ENCODE results near the gene ISLR2.
A peak's percentile ranks its signal among the peaks of the same experiment; 100 is the strongest.
"Not testable (repeated sequence)": the region's sequence is repeated elsewhere in the genome, so short reads cannot be mapped to it uniquely, and the experiment has no call there.

Gene ISLR2, protein sequence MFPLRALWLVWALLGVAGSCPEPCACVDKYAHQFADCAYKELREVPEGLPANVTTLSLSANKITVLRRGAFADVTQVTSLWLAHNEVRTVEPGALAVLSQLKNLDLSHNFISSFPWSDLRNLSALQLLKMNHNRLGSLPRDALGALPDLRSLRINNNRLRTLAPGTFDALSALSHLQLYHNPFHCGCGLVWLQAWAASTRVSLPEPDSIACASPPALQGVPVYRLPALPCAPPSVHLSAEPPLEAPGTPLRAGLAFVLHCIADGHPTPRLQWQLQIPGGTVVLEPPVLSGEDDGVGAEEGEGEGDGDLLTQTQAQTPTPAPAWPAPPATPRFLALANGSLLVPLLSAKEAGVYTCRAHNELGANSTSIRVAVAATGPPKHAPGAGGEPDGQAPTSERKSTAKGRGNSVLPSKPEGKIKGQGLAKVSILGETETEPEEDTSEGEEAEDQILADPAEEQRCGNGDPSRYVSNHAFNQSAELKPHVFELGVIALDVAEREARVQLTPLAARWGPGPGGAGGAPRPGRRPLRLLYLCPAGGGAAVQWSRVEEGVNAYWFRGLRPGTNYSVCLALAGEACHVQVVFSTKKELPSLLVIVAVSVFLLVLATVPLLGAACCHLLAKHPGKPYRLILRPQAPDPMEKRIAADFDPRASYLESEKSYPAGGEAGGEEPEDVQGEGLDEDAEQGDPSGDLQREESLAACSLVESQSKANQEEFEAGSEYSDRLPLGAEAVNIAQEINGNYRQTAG

DNA sequence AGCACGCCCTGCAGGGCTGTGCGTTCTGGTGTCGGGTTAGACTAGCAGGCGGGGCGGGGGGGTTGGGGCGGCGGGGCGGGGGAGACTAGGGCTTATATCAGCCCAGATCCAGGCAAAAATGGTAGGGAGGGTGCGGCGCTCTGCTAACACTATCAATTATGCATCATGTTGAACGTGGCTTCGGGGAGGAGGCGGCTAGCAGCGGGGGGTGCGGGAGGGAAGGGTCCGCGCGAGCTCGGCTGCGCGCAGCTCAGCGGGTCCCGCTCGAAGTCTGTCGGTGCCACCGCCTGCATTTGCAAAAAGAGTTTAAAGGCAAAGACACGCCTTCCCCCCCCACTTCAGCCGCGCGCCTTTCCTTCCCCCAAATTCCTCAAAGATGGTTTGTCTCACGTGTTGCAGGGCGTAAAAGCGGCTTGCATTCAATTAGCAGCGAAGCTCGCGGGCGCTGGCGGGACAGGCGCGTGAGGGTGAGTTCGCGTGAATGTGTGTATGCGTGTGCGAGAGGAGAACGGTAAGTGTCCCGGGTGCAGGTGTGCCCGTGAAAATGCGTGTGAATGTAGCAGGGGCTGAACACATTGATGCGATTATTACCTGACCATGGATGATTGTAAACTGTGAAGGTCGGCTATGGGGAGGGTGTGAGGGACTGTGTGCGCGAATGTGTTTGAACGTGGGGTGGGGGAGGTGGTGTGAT, at the start of gene ISLR2:
TSS of gene ISLR2 (plus strand) at position 432 of the 694 bp plus-strand sequence. CDS start 2,169 bp downstream, outside the sequence.
- no peak for DNase-seq (ENCODE audit: low read depth)

DNA sequence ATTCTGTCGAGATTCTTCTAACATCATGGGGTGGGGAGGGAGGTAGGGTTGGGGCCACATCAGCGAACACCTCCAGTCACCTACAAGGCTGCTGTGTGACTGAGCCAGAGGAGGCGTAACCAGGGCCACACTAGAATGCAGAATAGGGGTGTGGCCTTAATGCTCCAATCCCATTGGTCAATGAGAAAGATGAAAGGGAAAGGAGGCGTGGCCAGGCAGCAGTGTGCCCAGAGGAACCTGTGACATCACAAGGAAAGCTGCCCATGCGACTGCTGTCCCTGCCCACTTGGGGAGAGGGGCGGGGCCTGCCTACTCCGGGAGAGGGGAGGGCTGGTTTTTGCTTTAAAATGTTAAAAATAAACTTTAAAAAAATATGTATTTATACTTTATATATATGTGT, 47.9 kb upstream of the ISLR2 start, which contains the start of gene GOLGA6A:
TSS of gene GOLGA6A (minus strand) at position 101 of the 400 bp plus-strand sequence. CDS start at position 60, 41 bp downstream.
- DNase-seq (ENCODE audit: low read depth) = not testable (repeated sequence)

DNA sequence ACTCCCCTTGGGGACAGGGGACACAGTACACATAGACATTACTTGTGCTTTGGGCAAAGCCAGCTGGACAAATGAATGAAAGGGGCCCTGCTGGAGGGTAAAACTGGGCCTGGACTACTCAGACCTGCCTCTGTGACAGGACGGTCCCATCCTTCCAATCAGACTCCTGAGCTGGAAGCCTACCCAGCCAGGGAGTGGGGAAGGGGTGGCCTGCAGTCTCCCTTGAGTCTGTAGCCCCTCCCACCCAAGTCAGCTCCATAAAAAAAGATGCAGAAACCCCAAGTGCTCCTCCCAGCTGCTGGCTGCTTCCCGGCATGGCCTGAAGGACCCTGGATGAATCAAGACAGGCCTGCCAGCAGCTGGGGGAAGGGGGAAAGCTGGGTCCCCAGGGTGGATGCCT, 35.8 kb upstream of the ISLR2 start:
- DNase-seq (ENCODE audit: low read depth) = not testable (repeated sequence)

DNA sequence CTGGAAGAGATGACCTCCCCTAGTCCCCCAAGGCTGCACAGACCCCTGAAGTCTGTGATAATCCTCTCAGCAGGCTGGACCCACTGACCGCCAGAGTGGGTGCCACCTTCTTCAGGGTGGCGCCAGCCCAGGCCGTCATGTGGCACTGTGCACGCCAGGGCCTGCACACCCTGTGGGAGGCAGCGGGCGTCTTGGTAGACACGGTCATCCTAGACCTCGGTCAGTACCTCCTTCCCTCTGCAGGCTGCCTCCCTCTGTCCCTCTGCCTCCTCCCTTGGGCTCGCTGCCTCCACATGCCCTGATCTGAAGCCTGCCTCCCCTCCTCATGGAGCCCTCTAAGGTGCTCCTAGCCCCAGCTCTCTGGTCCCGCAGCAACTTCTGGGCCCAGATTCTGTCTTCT, 34.8 kb upstream of the ISLR2 start:
- not testable (repeated sequence) for DNase-seq (ENCODE audit: low read depth)

DNA sequence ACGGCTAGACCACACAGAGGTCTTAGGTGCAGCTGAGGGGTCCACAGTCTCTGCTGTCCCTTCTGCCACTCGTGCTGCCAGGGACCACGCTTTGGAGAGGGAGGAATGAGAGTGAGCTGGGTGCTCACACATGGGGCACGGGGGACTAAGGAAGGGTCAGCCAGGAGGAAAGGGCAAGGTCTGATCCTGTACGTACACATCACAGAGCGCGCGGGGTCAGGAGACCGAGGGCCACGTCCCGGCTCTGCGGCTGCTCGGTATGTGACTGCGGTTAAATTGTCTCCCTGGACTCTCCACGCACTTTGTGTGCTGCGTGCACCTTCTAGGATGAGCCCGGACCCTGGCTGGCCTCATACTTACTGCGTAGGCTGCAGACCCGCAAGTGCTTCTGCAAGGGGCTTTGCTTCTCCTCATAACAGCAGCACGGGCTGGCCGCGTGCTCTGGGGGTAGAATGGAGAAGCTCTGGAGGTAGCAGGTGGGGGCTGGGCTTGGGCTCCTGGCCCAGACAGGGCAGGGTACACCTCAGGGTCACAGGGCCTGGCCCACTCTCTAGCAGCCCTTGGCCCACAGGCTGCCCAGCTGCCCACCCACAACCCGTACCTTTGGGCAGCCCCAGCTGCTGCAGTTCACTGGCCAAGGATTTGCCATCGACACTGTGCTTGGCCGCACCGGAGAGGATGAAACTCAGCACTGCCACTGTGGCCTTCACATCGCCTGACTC, 33.5 kb upstream of the ISLR2 start:
- DNase-seq (ENCODE audit: low read depth) = not testable (repeated sequence)

DNA sequence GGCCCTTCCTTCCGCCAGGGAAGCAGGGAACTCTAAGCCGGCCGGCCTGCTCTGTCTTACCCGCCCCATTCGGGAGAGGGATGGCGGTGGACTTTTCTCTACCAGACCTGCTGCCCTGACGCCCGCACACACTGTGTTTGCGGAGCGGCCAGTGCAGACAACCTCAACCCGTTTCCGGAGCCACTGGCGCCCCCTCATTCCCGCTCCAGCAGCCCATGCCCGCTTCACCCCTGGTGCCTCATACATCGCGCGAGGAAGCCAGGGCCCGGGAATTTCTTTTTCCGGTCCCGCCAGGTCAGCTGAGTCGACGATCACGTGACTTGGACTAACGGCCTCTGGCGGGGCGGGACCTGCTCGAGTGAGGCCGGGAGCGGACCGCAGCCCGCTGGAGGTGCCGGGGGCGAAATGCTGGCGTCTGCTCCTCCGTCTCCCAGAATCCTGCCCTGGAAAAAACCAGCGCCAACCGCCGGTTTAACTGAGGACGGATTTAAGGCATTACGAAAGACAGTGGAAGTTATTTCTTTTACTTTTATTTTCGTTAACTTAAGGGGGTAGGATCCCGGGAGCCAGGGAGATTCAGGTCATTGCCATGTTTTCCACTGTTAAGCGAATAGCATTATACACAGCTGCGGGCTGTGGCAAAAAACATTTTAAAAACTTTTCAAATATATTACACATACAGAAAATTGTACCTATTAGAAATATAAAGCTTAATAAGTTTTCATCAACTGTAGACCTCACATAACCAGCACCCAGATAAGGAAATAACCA, 30.2 kb upstream of the ISLR2 start:
- peak; percentile 59 for DNase-seq (ENCODE audit: low read depth)

DNA sequence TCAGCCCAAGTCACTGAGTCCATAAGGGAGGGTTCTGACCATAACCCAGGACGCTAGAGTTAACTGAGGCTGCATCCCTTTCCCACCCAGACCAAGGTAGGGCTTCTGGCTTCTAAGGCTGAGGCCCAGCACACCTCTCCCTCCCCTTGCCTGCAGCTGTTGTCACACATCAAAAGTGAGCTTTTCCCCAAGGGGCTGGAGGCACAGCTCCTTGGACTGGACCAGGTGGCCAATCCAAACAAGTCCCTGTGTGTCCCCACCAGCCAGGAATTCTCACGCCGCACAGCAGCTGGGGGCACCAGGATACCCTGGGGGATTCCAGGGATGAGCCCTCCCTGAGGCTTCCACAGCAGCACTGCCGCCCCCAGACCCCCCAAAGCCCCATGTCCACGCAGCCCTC, 22.3 kb upstream of the ISLR2 start:
- no peak for DNase-seq (ENCODE audit: low read depth)

DNA sequence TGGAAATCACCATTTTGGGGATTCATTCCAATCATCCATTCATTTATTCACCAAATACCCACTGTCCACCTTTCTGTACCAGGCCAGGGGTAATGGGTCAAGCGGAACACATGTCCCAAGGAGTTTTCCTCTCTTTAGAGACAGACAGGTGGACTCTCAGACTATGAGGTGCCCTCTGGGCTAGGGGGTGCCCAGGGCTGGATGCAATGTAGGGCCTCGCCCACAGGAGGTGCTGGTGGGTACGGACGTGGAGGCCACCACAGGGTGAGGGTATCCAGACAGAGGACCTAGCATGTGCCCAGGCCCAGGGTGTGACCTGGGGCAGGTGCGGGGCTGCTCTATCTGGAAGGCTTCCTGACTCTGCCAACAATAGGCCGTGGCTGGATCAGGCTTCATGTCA, 21.8 kb upstream of the ISLR2 start:
- DNase-seq (ENCODE audit: low read depth) = not testable (repeated sequence)

DNA sequence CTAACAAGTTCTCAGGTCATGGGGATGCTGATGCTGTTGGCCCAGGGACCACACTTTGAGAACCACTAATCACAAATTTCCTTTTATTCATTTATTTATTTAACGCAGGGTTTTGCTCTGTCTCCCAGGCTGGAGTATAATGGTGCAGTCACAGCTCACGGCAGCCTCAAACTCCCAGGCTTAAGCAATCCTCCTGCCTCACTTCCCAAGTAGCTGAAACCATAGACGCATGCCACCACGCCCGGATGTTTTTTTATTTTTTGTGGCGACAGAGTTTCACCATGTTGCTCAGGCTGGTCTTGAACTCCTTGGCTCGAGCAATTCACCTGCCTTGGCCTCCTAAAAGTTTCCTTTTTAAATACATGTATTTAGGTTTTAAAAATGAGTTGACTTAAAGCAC, 20.7 kb upstream of the ISLR2 start:
- DNase-seq (ENCODE audit: low read depth) = no peak

DNA sequence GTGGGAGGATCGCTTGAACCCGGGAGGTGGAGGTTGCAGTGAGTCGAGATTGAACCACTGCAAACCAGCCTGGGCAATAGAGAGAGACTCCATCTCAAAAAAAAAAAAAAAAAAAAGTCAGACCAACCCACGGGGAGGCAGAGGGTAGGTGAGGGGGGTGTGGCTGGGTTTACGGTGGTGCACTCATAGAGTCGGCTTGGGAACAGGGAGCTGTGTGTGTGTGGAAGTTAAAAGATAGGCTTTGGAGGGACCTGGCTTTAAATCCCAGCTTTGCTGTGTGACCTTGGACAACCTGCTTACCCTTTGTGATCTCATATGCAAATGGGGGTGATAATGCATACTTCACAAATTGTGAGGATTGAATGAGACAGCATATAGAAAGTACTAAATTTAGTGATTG, 10.0 kb upstream of the ISLR2 start:
- no peak for DNase-seq (ENCODE audit: low read depth)

DNA sequence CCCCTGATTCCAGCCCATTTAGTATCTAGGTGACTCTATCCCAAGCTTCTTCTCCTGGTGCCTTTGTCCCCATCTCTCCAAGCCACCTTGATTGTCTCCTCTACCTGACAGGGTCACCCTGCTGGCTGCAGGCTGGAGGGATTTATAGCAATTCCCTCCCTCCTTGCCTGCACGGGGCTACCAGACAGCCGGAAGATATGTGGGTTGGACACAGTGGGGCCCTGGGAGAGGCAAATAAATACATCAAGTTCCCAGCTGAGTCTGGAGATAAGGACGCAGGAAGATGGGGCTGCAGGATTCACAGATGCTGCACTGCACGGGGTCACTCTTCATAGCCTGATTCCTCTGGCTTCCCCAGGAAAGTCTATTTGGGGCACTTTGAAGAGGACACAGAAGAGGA, 9.3 kb upstream of the ISLR2 start:
- DNase-seq (ENCODE audit: low read depth) = no peak

DNA sequence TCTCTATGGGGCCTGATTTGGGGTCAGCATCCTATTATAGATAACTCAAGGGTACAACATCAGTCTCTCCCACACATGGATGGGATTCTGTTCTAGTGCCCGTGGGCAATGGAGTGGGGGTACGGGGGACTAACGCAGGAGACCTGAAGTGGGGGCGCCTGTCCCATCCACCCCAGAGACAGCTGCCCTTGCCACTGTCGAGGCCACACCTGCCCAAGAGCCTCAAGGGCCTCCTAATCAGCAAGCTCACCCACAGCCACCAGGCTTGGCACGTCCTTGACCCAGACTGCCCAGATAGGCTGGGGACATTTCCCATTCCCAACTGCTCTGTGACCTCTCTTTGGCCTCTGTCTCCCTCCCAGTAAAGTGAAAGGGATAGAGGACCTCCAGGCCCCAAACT, 8.5 kb upstream of the ISLR2 start:
- no peak for DNase-seq (ENCODE audit: low read depth)

DNA sequence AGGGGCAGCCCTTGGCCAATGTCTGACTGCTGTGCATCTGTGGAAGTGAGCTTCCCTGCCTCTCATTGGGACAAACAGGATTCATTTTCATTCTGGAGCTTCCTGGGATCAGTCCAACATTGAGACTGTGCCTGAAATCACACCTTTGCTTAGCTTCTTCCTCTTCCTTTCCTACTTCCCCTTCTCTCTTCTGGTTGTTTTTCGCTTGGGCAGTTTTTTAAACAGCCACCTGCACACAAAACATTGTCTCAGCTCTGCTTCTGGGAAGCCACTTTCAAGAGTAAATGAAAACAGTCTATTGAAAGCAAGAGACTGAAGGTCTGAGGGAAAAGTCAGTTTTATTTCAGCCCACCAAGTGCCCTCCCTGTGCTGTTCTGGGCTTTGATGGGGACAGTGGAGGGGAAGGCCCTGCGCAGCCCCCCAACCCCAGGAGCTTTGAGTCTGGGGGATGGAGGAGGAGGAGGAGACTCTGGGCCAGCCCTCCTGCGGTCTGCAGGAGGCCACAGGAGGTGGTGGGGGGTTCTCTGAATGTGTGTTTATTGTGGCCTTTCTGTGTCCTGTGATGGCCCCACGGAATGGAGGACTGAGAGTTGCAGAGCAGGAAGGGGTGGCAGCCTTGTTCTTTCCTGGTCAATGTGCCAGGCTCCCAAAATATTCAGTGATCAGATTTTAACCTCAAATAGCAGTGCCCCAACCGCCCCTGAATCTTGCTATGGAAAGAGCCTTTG, 7.8 kb upstream of the ISLR2 start:
- DNase-seq (ENCODE audit: low read depth) = no peak

DNA sequence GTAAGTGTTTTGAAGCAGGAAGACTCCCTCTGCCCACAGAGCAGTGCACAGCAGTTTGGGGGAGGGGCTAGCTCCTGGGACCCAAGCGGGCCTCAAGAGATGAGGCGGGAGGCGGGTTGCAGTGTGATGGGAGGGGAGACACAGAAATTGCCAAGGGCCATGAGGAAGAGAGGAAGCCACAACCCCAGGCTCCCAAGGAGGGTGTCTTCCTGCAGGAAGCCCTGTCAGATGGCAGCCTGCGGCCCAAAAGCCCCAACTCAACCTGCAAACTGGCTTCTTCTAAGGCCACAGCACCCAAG, 7.3 kb upstream of the ISLR2 start:
- no peak for DNase-seq (ENCODE audit: low read depth)

DNA sequence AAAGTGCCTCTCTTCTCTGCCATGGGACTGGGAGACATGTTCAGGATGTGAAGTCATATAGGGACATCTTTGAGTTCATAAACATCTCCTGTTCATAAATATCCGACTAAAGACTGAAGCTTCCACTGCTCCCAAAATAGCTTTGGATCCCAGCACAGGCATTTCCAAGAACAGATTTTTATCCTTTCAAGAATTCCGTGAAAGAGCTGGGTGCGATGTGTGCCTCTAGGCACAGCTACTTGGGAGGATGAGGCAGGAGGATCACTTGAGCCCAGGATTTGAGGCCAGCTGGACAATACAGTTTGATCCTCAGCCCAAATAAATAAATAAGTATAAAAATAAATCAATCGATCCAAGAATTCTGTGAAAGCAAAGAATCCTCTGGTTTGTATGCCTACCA, 6.7 kb upstream of the ISLR2 start:
- DNase-seq (ENCODE audit: low read depth) = no peak

DNA sequence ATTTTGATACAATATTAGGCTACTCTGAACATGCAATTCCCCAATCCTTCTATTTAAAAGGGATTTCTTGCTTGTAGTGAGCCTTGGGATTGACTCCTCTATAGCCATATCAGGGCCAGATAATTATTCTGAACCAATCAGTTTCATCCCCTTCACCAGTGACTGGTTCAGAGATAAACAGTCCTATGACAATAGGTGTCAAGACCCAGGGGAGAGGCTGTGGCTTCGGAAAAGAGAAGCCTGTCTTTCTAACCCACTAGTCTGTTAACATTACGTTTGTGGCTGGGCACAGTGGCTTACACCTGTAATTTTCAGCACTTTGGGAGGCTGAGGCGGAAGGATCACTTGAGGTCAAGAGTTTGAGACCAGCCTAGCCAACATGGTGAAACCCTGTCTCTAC, 6.2 kb upstream of the ISLR2 start:
- DNase-seq (ENCODE audit: low read depth) = no peak

DNA sequence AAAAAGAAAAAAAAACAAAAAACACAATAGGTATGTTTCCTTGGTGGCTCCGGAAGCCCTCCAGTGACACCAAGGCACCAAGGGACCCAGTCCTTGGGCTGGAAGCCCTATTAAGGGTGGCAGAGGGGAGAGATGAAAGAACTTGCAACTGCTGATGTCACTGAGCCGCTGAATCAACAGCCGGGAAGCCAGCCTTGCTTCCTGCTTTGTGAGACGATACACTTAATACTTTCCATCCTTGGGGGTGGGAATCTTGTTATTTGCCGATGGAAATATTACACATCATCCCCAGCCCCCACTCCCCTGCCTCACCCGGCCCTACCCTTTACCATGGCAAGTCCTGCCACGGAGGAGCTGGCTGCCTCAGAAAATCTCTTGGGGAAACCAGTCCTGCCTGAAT, 5.6 kb upstream of the ISLR2 start:
- DNase-seq (ENCODE audit: low read depth) = no peak

DNA sequence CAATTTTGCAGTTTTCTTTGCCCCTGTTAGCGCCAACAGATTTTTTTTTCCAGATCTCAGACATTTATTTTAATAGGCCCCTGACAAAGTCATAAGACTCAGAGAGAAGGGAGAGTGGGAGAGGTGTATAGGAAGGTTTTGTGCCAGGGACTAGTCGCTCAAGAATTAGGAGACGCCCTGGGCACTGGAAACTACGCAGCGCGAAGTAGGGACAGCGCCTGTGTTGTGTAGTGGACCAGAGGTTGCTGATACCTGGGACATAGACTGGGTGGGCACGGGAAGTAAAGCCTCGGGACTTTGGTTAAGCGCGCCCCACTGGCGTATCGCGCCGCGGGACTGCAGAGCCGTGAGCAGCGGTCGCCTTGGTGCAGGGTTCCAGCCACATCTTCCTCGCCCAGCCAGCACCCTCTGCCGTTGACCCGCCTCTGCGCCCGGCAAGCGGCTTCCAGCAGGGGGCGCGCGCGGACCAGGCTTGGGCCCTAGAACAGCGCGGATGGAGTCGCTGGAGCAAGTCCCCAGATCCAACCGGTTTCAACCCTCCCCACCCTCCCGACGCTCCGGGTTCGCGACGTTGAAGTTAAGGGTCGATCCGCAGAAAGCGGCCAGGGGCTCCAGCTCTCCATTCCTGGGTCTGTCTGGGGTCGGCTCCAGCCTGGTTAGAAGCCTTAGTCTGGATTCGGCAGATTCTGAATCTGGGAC, 3.0 kb upstream of the ISLR2 start:
- peak; percentile 96 for DNase-seq (ENCODE audit: low read depth)

DNA sequence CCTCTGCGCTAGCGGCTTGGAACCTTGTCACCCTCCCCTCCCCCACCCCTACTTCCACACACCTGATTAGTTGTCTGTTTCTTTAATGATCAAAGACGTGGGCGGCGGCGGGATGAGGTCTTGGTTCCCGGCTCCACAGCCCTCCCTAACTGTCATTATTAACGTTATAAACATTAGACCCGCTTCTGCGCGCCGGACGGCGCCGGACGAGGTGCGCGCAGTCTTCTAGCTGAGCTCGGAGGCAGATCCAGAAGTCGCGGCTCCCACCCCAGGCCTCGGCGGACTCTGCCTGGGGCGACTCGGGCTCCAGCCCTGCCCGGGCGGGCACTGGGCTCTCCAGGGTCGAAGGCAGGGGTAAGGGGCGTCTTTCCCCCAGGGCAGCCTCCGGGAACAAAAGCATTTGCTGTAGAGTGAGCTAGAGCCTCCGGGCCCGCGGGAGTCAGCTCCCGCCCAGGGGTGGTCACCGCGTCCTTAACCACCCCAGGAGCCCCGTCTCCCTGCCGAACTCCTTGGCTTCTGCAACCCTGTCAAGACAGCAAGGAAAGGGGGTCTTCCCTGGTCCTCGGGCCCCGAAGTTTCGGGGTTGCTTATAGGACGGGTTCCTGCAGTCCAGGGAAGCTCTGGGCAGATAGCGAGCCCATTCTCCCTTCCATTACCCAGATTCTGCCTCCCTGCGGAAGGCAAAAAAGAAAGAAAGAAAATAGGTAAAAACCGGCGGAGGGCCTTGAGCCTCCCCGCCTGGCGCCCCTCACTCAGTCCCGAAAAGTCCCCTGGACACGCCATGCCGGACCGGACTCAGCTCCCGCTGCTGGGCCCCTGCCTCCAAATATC, 2.2 kb upstream of the ISLR2 start:
- no peak for DNase-seq (ENCODE audit: low read depth)

Data from stimulated activated CD8-positive, alpha-beta memory T cell treated with anti-CD3 and anti-CD28 coated beads, Interleukin-15, amount 100 ng/mL, for 24 hours (primary cell).